GF-D8 (cell line): ENCODE data around the gene SPTSSB.

ENCODE experiments used
- DNase-seq: peaks from one replicate; lab custom pipeline; 2025; lab: John Stamatoyannopoulos, UW

The SPTSSB gene

DNA sequence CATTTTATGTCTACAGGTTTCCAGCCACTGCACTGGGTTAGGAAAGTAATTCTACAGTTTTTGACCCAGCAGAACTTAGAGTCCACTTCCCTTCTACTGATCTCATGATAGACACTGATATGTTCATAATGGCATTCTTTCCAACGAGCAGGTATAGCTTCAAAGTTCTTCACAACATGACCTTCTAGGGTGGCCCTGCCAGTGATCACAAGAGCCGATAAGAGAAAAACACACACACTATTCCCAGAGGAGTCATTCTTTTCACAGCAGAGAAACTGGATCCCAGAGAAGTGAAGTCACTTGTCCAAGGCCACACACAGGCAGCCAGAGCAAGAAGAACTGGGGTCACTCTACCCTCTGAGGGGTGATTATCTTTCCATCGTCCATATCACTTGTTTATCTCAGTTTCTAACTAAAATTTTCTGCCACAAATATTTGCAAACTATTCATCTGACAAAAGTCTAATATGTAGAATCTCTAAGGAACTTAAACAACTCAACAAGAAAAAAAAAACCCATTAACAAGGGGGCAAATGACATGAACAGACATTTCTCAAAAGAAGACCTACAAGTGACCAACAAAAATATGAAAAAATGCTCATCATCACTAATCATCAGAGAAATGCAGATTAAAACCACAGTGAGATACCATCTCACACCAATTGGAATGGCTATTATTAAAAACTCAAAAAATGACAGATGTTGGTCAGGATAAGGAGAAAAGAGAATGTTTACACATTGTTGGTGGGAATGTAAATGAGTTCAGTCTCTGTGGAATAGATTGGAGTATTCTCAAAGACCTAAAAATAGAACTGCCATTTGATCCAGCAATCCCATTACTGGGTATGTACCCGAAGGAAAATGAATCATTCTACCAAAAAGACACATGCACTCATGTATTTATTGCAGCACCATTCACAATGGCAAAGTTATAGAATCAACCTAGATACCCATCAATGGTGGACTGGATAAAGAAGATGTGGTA, 31.5 kb downstream of the SPTSSB start:
- no peak for DNase-seq

DNA sequence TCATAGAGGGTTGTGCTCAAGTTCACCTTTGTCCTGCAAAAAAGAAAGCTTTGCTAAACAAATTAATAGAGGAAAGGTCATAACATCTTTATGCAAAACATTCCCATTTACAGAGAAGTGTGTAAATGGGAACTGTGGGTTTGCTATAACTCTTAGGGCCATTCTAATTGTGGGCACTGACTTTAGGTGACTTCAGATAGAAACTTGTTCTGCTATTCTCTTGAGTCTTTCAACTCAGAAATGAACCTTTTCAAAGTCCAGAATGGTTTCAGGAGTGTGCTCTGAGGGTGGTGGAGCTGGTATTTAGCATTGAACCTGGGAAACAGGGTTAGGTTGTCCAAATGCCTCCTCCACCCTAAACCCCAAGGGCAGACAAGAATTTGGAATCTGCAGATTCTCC, 34.0 kb downstream of the SPTSSB start:
- no peak for DNase-seq

DNA sequence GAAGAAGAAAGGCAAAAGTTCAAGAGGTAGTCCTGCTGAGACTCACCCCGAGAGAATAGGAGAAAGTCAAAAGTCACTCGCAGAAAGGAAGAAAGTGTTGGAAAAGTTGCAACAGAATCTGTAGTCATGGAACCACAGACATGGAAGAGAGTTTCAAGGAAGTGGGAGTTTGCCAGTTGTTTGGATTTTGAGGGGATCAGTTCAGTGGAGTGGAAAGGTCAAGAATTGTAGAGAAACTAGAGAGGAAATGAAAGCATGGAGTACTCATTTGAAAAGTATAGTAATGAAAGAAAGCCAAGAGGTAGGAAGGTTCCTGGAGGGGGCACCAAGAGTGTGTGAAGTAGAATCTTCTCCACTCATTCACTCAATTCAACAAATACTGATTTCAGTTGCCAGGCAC, 34.7 kb downstream of the SPTSSB start:
- no peak for DNase-seq

DNA sequence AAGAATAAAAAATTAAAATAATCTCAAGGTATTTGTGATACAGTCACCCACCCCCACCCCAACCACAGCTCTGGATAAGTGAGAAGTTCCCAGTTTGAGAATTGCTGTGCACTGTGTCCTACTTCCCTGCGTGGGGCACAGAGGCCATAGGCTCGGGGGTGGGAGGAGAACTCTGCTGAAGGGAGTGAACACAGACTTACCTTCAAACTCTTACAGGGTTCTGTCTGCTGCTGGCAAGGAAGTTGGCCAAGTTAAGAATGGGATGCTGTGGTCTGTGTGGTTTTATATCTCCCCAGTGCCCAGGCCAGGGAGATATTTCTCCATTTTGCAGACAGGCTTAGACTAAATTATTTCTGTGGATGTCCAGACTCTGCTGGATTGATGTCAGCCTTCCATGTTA, 37.6 kb downstream of the SPTSSB start:
- DNase-seq, result peak; percentile 82

DNA sequence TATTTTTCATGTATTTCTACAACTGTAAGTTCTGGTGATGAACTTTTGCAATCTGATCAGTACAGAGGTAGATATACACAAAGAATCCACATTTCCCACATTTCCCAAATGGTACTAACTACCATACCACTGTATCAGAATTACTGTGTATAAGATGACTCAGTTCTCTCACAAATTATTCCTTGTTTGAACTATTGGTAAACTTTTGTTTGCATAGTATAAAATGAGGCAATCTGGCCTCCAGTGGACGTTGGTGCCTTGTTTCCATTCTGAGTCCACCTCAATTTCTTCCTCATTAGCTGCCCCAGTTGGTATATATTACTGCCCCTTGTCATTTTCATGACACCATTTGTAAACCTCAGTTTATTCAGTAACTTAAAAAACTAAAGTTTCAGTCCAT, 38.5 kb downstream of the SPTSSB start:
- DNase-seq, result no peak

GRCh38 chr3:161325059-161325458, 46.3 kb downstream of the SPTSSB start:
- no peak for DNase-seq

GRCh38 chr3:161323926-161324621, 47.2 kb downstream of the SPTSSB start:
- DNase-seq, result no peak

DNA sequence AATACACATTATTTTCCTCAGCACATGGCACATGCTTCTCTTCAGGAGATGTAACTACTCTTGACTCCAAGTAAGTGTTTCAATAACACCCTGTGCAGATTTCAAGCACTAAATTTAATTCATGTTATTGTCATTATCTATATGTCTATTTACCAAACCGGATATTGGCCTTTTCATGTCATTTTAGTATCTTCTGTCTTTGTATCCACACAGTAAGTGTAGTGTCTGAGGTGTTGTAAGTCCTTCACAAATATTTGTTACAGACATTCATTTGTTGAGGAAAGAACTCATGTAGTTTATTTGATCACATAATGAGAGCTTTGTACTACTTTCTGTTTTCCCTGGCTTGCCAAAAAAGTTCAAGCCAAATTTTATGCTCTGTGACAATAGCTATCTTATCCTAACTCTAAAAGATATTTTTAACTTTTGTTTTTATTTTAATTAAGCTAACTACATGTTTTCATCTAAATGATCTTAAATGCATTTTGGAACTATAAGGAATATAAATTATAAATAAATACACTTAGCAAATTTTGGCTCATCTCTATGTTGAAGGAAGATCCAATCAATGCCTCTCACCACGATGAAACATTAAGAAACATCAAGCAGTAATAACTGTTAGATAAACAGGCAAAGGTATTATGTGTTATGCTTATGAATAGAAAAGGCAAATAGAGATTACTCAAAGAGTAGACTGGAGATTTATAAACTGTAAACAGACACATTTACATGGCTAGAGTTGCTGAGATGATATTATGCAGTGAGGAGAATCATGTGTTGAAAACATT, 48.3 kb downstream of the SPTSSB start:
- DNase-seq, result no peak

- DNase-seq, result no peak
These were observed 50.5 kb downstream of the SPTSSB start for GRCh38 chr3:161320837-161321236.

DNA sequence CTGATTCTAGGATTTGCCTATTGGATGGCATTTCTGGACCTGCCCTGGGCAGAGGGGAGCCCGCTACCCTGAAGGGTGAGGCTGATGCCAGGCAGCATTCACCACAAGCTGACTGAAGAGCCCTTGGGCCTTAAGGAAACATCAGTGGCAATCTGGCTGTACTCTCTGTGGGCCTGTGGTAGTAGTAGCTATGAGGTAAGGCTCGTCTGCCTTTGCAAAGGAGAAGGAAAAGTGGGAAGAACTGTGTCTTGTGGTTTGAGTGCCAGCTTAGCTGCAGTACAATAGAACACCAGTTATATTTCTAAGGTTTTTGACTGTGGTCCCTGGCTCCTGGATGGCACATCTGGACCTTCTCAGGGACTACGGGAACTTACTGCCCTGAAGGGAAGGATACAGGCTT, 51.5 kb downstream of the SPTSSB start:
- no peak for DNase-seq

DNA sequence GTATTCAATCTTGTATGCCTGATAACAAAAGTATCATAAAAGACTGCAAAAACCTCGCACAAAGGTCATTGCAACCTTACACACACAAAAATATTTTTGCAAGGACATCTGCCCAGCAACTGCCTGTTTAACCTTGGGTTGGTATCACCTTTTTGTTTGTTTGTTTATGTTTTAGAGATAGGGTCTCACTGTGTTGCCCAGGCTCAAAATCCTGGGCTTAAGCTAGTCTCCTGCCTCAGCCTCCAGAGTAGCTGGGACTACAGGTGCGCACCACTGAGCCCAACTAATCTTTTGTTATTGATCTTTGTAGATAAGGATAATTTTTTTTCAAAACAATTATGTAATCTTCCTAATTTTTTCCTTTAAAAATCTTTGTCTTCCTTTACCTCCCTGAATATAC, 54.2 kb downstream of the SPTSSB start:
- no peak for DNase-seq

GRCh38 chr3:161316006-161316689, 55.2 kb downstream of the SPTSSB start:
- DNase-seq, result no peak

DNA sequence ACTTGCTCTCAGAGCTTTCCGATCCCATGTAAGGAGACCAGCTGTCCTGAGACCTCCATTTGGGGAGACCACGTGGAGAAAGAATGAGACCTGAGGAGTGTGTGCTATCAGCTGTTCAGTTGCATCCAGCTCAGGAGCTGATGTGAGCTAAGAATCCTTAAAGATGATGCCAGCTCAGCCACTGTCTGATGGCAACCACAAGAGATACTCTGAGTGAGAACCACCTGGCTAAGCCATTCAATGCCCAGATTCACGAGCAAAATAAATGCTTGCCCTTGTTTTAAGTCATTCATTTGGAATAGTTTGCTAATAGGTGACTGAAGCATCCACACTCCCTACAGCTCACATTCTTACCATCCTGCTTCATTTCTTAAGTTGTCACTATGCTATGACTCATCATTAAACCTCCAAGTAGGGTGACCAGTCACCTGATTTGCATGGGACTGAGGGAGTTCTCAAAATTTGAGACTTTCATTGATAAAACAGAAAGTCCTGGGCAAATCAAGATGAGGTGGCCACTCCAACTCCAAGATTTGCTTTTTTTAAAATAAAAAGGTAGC, 56.4 kb downstream of the SPTSSB start:
- no peak for DNase-seq

DNA sequence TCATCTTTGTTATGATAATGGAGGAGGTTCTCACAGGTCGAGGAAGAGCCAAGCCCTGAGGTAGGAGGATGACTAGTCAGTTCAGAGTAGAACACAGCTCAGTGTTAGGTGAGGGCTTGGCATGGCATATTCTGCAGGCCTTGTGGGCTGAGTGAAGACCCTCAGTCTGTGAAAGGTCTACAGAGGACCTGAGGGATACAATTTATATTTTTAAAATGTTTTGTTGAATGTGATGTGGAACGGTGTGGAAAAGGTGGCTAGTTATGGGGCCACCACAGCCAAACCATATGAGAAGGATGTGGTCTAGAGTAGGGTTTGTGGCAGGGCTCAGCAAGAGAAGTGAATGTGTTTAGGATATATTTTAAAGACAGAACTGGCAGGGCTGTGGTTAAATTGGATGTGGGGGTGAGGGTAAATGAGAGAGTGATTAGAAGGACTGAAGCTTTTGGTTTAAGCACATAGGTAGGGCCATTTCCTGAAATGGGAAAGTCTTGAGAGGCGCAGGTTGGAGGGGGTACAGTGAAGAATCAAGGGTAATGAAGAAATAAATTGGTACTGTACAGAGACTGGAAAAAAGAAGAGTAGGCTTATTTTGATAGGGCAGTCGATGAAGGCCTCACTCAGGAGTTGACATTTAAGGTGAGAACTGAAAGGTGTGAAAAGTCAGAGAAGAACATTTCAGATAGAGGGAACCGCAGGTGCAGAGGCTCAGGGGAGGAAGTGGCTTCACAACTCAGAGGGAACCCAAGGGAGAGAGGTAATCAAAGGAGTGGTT, 60.5 kb downstream of the SPTSSB start:
- no peak for DNase-seq

- no peak for DNase-seq
These were observed 66.0 kb downstream of the SPTSSB start for GRCh38 chr3:161305095-161305991.

DNA sequence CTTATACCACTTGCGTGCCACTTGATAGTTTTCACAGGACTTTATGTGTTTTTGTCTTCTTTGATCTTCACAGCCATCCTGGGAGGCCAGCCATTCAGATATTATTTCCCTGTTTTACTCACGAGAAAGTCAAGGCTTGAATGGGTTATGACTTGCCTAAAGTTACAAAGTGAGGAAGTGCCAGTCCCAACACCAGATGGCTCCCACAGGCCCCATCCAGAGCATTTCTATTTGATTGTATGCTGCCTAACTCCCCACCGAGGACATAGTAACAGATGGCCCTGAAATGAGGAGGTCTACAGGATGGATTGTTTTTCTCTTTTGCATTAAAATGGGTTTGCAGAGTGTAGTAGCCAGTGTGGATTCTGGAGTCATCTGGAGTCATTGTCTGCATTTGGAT, 74.5 kb downstream of the SPTSSB start:
- no peak for DNase-seq

DNA sequence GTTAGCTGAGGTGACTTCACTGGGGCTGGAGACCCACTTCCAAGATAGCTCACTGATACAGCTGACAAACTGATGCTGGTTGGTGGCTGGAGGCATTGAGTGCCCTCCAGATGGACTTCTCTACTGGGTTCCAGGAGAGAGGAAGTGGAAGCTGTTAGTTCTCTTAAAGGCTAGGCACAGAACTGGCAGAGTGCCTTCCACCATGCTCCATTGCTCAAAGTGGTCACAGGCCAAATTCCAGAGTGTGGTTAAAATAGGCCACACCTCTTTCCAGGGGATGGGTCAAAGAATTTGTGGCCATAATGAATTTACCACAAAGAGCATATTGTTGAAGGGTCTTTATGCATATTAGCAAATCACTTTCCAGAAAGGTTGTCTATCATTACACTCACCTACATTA, 76.0 kb downstream of the SPTSSB start:
- DNase-seq, result no peak
